A673 (cell line): ENCODE results near the gene SREBF1. TPM values are rescaled to one million over a fixed set of nuclear protein-coding genes. Genes with fewer than 3 reads are reported as not detected.

Experiments
- BruUV-seq: library from RNA; stranded (reverse); fragments of 400-500 nt; replicated peaks from 2 replicates; lab custom pipeline; 2021; lab: Mats Ljungman, UMichigan
- CTCF ChIA-PET: fragments of 300-600 bp; sonication (Branson Sonifier 250); formaldehyde crosslinking; loops from one replicate; lab custom pipeline; 2022; ENCODE audit warnings: antibody characterized with exemption; lab: Charles Lee
- POLR2A ChIA-PET: fragments of 300-600 bp; sonication (Branson Sonifier 250); formaldehyde crosslinking; loops from one replicate; lab custom pipeline; 2022; ENCODE audit warnings: antibody characterized with exemption; ENCODE audit not compliant: low non-redundant PET; lab: Charles Lee
- DNase-seq: peaks from one replicate; pipeline ENCODE4 v3.0.0-alpha.2; 2015; ENCODE audit warnings: low spot score
- H3K27ac ChIP-seq: fragments of 200-600 bp; sonication (generic); 2 replicates; pipeline ENCODE4 v1.5.1; 2016; ENCODE audit warnings: mixed run types, low read depth, mild to moderate bottlenecking, mixed read lengths, antibody characterized with exemption, low read length; ENCODE audit not compliant: poor library complexity, severe bottlenecking
- H3K27me3 ChIP-seq: fragments of 200-600 bp; sonication (generic); replicated peaks from 2 replicates; pipeline ENCODE4 v1.6.1; 2017; ENCODE audit warnings: mixed run types, low read depth, mild to moderate bottlenecking, mixed read lengths, antibody characterized with exemption, low read length; ENCODE audit not compliant: insufficient read depth, poor library complexity
- H3K36me3 ChIP-seq: fragments of 200-600 bp; sonication (generic); 2 replicates; pipeline ENCODE4 v1.6.1; 2016; ENCODE audit warnings: mixed run types, mild to moderate bottlenecking, mixed read lengths, antibody characterized with exemption, low read length; ENCODE audit not compliant: insufficient read depth, poor library complexity, severe bottlenecking
- H3K4me1 ChIP-seq: fragments of 200-600 bp; sonication (generic); 2 replicates; pipeline ENCODE4 v1.6.1; 2017; ENCODE audit warnings: mixed run types, mild to moderate bottlenecking, mixed read lengths, antibody characterized with exemption, low read length; ENCODE audit not compliant: insufficient read depth, poor library complexity, severe bottlenecking
- H3K4me3 ChIP-seq: fragments of 200-600 bp; sonication (generic); 2 replicates; pipeline ENCODE4 v1.5.1; 2016; ENCODE audit warnings: low read depth, mixed run types, mild to moderate bottlenecking, mixed read lengths, low read length; ENCODE audit not compliant: poor library complexity, severe bottlenecking
- H3K9me3 ChIP-seq: fragments of 200-600 bp; sonication (generic); 2 replicates; pipeline ENCODE4 v1.6.1; 2016; ENCODE audit warnings: mixed run types, low read depth, mild to moderate bottlenecking, mixed read lengths, antibody characterized with exemption, low read length; ENCODE audit not compliant: poor library complexity, severe bottlenecking
- EZH2 ChIP-seq: fragments of 200-600 bp; sonication (generic); IDR thresholded peaks from 2 replicates; pipeline ENCODE4 v1.6.1; 2017; ENCODE audit warnings: borderline replicate concordance, low read depth, mild to moderate bottlenecking, mixed read lengths, antibody characterized with exemption, low read length; ENCODE audit not compliant: poor library complexity, severe bottlenecking
- intact Hi-C: fragments of 100-400 bp; cut with micrococcal nuclease; formaldehyde crosslinking; loops from one replicate; pipeline ENCODE4 v1.10.0; 2022; ENCODE audit not compliant: unreplicated experiment
- total RNA-seq: library from RNA; stranded (reverse); gene quantifications from 2 replicates; pipeline ENCODE4 v1.2.3, GENCODE V29; 2021
- TF ChIP-seq, protein P1 (sequence below): fragments of 300-800, 200-600 bp; sonication (generic); conservative IDR thresholded peaks from 2 replicates; pipeline ENCODE4 v1.5.1; 2017; ENCODE audit warnings: low read depth, mild to moderate bottlenecking, antibody characterized with exemption, low read length, moderate library complexity, mixed read lengths

SREBF1 gene
- total RNA-seq, 1 experiment from 2014 or later, result 240 TPM

DNA sequence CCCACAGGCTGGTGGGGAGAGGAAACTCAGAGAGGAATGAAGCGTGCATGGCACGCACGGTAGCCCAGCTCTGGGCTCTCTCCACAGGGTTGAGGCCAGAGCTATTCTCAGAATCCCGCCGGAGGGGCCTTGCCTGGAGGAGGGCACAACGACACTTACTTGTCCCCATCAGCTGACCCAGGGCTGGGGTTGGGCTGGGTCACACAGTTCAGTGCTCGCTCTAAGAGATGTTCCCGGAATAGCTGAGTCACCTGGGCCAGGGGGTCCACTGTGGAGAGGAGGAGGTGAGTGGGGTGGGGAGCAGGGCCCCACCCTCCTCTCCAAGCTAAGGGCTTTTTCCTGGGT, 21.8 kb downstream of the SREBF1 start:
- H3K27me3 ChIP-seq, result no peaks in the 10 kb centered on the region
- no peak for DNase-seq
- H3K36me3 ChIP-seq, result peaks cover 95% of the 10 kb centered on the region
- H3K4me3 ChIP-seq, result no peak overlapping the region
- CTCF ChIA-PET, result interaction anchor here (0.6 kb wide), 1 partner anchor 10 kb away, joined by 3 read pairs; no protein-coding TSS in a partner anchor
- H3K4me1 ChIP-seq, result peaks cover 55% of the 10 kb centered on the region
- POLR2A ChIA-PET, result no interaction called here
- intact Hi-C loops, result no loop called here
- no peaks in the 10 kb centered on the region for H3K9me3 ChIP-seq
- BruUV-seq, result no TSS peak
- TF ChIP-seq, protein P1, sequence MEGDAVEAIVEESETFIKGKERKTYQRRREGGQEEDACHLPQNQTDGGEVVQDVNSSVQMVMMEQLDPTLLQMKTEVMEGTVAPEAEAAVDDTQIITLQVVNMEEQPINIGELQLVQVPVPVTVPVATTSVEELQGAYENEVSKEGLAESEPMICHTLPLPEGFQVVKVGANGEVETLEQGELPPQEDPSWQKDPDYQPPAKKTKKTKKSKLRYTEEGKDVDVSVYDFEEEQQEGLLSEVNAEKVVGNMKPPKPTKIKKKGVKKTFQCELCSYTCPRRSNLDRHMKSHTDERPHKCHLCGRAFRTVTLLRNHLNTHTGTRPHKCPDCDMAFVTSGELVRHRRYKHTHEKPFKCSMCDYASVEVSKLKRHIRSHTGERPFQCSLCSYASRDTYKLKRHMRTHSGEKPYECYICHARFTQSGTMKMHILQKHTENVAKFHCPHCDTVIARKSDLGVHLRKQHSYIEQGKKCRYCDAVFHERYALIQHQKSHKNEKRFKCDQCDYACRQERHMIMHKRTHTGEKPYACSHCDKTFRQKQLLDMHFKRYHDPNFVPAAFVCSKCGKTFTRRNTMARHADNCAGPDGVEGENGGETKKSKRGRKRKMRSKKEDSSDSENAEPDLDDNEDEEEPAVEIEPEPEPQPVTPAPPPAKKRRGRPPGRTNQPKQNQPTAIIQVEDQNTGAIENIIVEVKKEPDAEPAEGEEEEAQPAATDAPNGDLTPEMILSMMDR, result no peak
- TF ChIP-seq EZH2, result no peak
- H3K27ac ChIP-seq, result peak overlapping the region; percentile 66

DNA sequence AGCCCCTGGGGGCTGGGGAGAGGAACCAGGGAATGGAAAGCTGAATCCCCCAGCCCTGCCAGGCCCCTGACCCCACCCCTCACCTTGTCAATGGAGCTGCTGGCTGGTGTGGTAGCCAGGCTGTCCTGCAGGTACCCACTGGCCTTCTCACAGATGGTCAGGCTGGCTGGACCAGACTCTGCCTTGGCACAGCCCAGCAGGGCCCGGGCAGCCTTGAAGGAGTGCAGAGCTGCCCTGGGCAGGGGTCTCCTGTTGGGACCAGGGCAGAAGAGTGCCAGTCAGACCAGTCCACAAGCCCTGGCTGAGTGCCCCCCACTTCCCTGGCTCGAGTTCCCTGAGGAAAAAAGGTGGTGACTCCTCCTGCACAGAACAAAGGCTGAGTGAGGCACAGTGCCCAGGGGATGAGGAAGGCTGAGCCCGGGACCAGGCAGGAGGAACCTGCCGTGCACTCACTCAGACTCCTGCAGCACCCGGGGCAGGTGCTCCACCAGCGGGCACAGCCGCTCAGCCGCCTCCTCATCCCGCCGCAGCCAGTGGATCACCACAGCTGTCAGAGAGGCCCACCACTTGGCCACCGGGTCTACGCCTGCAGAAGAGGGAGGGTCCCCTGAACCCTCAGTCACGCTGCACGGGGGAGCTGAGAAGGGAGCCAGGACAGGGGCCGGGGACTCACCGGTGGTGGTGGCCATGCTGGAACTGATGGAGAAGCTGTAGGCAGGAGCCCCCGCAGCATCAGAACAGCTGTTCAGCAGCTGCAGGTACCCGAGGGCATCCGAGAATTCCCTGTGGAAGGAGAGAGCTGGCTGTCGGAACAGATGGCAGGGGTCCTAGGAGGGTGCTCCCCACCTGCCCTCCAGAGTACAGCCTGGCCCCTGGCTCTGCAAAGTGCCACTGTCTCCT, 22.4 kb downstream of the SREBF1 start:
- H3K4me1 ChIP-seq, result peaks cover 51% of the 10 kb centered on the region
- CTCF ChIA-PET, result interaction anchor here (0.6 kb wide), 1 partner anchor 105 kb away, joined by 5 read pairs; no protein-coding TSS in a partner anchor
- DNase-seq, result no peak
- no peaks in the 10 kb centered on the region for H3K9me3 ChIP-seq
- no peaks in the 10 kb centered on the region for H3K27me3 ChIP-seq
- H3K27ac ChIP-seq, result peak overlapping the region; percentile 37
- POLR2A ChIA-PET, result no interaction called here
- BruUV-seq, result no TSS peak
- no peak for TF ChIP-seq EZH2
- TF ChIP-seq, protein P1, result no peak
- no peak overlapping the region for H3K4me3 ChIP-seq
- H3K36me3 ChIP-seq, result peaks cover 88% of the 10 kb centered on the region
- intact Hi-C loops, result loop anchor here (5.0 kb wide), 1 partner anchor 132 kb away; the partner anchor contains the start of gene RAI1

DNA sequence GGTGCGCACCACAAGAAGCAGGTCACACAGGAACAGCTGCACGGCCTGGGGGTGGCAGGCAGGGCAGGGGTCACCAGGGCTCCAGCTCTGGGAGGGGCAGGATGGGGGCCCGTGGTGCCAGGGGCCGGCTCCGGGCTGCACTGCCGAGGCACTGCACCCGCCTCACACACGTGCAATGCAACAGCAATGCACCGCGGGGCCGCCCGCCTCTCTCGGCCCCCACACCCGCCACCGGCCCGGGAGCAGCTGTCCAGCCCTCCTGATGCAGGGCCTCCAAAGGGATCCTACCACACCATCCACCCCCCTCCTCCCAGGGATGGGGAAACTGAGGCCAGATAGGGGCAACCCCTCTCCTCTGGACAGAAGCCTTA, 23.1 kb downstream of the SREBF1 start:
- ChIA-PET POLR2A (no interaction called here), CTCF (no interaction called here)
- DNase-seq, result no peak
- Histone ChIP-seq H3K4me1 (peaks cover 44% of the 10 kb centered on the region), H3K27ac (peak overlapping the region; percentile 37), H3K9me3 (no peaks in the 10 kb centered on the region), H3K36me3 (peaks cover 82% of the 10 kb centered on the region), H3K4me3 (no peak overlapping the region), H3K27me3 (no peaks in the 10 kb centered on the region)
- TF ChIP-seq, protein P1, result no peak
- no peak for TF ChIP-seq EZH2
- no TSS peak for BruUV-seq
- intact Hi-C loops, result loop anchor here (2.0 to 5.0 kb wide), 3 partner anchors 105 to 219 kb away; partner anchors contain the start of gene RAI1
